Stimulated activated CD8-positive, alpha-beta memory T cell treated with anti-CD3 and anti-CD28 coated beads, Interleukin-15, amount 100 ng/mL, for 48 hours (primary cell): ENCODE data around the gene ZNF787.

Experiments used
- DNase-seq, 2 donors: peaks; one replicate each; pipeline ENCODE4 v3.0.0-alpha.2; 2020; ENCODE audit warnings: low read depth in 2 of 2

Gene ZNF787

DNA sequence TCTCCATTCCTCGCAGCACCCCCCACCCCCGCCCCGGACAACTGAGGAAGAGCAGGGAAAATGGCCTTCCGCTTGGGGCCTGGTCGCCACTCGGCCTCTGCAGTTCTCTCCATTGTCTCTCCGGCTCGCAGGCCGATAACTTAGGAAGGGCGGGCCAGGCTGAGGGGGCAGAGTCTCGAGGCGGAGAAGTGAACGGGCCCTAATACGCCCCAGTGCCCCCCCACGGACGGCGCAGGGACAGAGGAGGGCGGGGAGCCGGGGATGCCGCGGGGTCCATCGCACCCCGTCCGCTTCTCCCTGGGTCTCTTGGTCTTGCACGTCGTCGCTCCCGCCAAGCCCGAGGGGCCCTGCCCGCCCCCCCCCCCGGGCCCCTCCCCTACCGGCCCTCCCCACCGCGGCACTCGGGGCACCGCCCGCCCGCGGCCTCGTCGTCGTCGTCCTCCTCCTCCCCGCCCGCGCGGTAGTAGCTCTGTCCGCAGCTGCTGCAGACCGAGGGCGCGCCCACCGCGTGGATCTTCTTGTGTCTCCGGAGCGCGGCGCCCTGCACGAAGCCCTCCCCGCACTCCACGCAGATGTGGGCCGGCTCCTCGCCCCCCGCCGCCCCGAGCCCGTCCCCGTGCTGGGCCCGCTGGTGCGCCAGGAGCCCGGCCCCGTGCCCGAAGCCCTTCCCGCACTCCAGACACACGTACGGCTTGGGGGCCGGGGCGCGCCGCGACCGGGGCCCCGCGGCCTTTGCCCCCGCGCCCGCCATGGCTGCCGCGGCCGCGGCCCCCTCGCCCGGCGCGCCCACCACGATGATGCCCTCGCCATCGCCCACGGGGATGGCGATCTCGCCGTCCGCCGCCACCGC, 33.2 kb downstream of the ZNF787 start:
- no peak for DNase-seq

DNA sequence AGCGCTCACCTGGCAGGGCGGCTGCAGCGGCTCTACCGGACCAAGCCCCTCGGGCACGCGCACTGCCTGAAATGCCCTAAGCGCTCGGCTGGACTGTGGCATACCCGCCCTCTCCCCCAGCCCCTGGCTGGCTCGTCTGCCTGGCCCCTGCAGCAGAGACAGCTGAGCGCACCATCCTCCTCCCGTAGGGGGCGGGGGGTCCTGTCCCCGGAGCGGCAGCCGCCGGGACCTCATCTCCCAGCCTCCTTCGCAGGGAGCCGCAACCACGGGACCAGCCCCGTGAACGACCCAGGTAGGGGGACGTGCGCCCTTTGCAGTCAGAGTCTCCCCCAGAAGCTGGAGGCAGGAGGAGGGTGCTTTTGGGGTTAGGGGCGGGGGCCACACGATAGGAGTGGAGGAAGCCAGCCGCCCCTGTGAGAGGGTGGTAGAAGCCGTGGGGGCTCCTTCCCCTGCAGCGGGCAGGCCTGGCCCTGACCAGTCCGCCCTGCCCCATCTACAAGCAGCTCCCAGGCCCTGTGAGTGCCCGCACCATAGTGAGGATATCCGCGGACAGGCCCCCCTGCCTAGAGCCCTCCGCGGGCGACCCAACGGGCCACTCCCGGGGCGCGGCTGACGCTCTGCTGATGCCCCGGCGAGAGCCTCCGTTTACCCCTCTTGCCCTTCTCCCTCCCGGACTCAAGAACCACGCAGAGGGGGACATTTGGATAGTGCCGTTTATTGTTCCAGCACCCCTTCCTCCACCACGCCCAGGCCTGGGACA, 34.2 kb downstream of the ZNF787 start:
- no peak for DNase-seq

DNA sequence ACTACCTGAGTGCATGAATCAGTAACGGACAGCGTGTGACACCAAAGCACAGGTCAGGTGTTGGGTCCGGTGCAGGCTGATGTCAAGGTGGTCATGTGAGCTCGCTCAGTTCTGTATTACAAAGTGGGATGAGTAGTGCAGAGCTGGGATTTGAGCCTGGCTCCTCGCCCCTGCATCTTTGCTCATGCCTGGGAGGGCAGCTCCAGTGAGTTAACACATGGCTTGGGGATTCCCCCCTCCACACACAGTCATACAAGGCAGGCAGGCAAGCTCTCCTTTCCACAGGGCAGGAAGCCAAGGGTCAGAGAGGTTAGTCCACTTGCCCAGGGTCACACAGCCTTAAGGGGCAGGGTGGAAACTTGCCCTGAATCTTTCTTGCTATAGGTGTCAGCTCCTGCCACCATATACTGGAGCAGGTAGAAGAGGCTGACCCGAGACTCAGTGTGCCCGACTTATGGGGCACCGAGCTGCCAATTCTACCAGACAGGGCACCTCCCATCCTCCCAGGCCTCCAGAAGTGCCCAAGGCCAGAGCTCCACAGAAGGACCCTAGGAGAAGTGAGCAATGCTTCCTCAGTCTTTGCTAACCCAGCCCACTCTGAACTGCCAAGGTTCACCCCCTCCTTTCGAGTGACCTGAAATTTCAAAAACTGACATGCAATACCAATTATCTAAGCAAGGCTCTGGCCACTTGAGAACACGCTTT, 35.4 kb downstream of the ZNF787 start:
- DNase-seq, result no peak

DNA sequence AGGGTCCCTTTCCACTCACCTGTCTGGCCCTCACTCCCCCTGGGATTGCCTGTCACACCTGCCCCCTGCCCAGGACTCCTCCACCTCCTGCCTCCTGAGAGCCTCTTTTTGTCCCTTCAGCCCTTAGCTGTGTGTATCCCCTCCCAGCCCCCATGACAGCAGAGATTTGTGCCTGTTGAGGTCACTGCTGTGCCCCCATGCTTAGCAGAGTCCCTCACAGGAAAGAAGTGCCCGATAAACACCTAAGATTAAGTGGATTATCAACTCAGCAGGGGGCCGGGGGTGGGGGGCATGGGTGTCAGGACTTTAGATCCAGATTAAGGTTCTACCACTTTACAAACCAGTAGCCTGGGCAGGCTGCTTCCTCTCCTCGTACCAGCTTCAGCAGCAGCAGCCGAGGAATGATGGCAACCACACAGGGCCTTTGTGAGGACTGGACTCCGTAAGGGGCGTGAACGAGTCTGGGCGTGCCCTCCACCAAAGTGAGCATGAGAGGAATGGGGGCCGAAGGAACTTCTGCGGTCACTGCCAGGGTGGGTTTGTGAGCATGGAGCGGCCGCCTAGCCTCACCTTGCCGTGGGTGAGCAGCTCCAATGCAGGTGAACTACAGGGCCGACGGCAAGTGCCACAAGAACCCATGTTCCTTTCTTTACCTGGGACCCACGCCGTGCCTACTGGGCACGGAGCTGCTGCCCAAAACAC, 36.1 kb downstream of the ZNF787 start:
- DNase-seq, result no peak

DNA sequence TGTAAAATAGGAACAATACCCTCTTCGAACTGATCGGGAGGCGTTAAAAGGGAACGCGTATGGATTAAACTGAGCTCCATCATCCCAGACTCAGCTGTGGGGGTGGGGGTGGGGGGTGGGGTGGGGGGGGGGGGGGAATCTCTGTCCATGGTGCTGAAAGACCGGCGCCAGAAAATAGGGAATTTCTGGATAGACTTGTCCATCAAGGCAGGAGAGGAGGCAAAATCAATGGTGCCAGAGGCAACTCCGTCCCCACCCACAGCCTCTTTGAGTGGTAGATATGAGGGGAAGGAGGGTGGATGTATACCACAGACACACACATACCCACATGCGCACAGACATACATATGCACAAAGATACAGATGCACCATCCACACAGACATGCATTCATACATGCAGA, 37.4 kb downstream of the ZNF787 start:
- no peak for DNase-seq

DNA sequence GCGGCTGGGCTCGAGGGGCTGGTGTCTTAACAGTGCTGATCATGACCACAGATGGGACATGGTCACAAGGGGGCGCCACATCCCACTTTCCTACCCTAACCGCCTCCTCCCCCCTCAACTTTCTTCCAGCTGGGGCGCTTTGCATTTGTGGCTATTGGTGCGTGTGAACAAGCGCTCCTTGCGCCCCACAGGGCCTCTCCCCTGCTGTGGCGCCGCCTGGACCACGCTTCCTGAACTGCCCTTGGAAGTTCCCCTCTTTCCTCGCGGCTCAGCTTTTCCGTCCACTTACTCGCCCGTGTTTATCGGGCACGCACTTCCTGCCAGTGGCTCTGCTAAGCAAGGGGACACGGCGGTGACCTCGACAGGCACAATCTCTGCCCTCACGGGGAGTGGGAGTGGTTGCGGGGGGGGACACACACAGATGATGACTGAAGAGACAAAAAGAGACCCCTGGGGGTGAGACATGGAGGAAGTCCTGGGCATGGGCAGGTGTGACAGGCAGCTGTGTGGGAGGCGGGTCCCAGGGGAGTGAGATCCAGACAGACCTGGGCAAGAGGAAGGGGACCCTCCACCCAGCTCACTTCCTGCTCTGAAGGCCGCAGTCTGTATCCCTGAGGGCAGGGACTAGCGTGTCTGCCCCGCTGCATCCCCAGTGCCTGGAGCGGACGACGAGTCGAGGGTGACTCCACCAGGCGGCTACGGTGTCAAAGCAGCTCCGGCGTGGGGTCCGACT, 40.3 kb downstream of the ZNF787 start:
- DNase-seq, result peak; percentile 40 to 49

DNA sequence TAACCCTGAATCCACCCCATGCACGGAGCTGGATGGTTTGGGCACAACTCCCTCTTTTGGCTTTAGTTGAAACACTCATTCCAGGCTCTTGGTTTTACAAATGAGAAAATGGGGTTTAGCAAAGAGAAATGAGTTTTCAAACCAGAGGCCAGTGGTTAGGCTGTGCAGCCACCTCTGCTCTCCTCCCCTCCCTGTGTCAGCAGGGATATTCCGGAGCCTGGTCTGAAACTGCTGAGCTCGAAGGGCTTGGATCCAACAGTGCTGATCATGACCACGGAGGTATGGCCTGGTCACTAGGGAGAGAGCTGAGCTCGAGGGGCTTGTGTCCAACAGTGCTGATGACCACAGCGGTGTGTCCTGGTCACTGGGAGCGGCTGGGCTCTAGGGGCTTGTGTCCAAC, 41.5 kb downstream of the ZNF787 start:
- DNase-seq, result no peak

DNA sequence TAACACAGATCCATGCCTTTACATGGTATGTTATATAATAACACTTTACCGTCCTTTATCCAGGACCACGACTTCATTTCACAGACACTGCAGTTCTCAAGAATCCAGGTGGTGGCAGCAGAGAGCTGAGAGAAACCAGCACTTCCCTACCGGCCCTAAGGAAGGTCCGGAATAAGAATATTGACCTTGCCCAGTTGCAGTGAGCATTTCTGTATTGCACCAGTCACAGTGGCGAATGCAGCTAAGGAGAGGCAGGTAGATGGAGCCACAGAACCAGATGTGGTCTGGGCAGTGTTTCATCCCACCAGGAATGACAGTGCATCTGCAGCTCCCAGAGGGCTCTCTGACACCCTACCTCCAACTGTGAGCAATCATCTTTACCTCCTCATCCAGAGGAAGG, 44.6 kb downstream of the ZNF787 start:
- no peak for DNase-seq

DNA sequence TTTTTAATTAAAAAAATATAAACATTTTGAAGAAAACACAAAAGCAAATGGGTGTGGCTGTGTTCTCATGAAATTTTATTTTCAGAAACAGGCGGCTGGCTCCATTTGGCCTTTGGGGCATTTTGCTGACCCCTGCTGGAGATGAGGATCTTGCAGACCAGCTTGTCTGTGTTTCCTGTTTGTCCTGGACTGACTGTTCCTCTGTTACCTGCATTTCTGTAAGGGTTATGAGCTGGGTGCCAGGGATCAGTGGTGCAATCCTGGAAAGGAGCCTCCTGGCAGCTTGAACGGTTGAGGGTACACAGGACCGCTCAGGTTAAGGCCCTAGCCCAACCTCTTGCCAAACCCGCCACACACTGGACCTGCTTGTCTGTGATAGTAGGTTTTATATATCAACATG, 49.9 kb downstream of the ZNF787 start:
- no peak for DNase-seq

DNA sequence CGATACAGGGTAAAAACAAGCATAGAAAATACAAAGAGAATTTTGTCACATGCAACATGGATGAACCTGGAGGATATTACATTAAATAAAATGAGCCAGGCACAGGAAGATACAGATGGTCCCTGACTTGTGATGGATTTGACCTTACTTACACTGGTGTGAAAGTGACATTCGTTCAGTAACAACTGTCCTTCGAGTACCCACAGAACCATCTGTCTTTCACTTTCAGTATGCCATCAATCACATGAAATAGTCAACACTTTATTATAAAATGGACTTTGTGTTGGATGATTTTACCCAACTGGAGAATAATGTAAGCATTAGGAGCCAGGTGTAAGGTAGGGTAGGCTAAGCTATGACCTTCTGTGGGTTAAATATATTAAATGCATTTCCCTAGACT, 51.5 kb downstream of the ZNF787 start:
- no peak for DNase-seq

DNA sequence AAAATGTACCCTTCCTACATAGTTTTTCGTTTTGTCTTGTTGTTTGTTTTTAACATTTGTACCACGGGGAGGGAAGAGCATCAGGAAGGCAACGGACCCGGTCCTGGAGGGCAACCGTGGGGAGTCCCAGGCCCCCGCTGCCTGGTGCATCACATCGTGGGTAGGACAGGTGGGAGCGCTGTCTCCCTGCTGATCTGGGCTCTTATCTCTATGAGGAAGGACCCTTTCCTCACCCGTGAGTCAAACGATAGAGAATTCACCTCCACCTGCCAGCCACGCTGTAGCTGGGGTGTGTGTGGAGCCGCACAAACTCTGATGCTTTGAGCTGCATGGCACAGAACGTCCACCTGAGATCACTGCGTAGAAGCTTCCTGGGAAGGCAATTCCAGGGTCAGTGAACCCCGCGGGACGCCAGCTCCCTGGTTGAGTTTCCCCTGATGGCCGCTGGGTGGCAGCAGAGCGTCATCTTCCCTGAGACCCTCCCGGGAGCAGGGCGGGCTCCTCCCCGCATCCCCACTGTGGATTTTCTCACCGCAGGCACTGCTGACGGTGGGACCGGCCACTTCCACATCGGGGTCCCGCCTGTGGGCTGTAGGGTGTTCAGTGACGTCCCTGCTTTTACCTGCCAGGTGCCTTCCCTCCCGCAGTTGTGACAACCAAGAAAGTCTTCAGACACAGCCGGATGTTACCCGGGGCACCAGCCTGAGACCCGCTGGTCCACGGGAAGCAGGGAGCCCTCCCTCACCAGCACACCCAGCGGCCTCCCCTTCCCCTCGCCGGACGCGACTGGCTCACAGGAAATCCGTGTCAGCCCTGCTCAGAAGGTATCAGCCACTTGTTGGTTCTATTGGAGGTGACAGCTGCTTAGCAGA, 54.7 kb downstream of the ZNF787 start:
- peak; percentile 27 to 33 for DNase-seq

DNA sequence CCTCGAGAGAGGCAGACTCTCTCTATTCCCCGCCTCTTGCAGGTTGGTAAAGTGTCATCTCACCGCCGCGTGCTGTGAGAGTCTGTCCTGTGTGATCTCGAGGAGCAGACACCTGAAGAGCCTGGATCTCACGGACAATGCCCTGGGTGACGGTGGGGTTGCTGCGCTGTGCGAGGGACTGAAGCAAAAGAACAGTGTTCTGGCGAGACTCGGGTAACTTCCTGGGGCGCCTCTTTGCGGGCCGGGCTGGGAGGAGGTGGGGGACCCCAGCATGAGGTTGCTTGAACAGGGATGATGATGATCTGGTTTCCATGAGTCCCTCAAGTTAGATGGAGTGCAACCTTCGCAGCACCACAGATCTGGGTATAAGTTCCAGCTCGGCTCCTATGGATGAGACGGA, 67.5 kb downstream of the ZNF787 start:
- no peak for DNase-seq
